Measurements from ENCODE around the gene PARP12.

PARP12 gene

DNA sequence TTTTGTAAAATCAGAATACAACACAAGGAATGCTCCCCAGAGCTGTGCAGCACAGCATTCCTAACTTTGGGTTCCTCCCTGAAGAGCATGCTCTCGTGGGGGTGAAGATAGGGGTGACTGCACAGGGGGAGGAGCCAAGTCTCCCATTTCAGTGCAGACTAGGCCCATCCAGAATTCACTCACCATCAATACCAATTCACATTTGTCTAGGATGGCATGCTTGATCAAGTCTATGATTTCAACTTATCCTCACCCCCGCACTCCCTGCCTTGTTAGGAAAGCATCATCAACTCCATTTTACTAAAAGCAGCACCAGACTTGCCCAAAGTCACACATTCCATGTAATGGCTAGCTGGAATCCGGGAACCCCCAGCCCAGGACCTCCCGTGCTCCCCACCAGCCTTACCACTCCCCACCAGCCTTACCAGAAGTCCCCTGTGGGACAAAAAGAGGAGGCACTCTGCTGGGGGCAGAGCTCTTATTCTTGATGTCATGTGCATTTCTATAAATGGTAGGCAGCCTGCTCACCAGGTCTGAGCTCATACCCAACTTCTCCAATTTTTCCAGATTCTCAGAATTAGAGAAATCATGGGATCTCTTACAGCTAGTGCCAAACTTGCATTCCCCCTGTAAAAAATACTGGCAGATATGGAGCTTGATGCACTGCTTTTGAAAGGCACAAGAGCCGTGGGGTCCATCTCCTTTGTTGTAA, 6.2 kb downstream of the PARP12 start:
- TF ChIP-seq OSR1 (CRISPR knock-in tag; IDR thresholded peaks at IDR 0.05) (no peak), PPARA (CRISPR knock-in tag; IDR thresholded peaks at IDR 0.05; ENCODE audit: borderline replicate concordance) (no peak), BACH2 (CRISPR knock-in tag; IDR thresholded peaks at IDR 0.05; ENCODE audit: borderline replicate concordance) (no peak), ARNTL (CRISPR knock-in tag; IDR thresholded peaks at IDR 0.05; ENCODE audit: borderline replicate concordance, low read depth) (no peak), ZFP3 (CRISPR knock-in tag; IDR thresholded peaks at IDR 0.05) (no peak), ZNF8 (CRISPR knock-in tag; IDR thresholded peaks at IDR 0.05) (no peak), ISL1 (CRISPR knock-in tag; IDR thresholded peaks at IDR 0.05) (no peak), ZNF70 (CRISPR knock-in tag; IDR thresholded peaks at IDR 0.05) (no peak), RARB (CRISPR knock-in tag; IDR thresholded peaks at IDR 0.05) (no peak), SNAI2 (CRISPR knock-in tag; IDR thresholded peaks at IDR 0.05) (no peak), GLIS3 (CRISPR knock-in tag; IDR thresholded peaks at IDR 0.05) (no peak)
- TF ChIP-seq, protein P1, sequence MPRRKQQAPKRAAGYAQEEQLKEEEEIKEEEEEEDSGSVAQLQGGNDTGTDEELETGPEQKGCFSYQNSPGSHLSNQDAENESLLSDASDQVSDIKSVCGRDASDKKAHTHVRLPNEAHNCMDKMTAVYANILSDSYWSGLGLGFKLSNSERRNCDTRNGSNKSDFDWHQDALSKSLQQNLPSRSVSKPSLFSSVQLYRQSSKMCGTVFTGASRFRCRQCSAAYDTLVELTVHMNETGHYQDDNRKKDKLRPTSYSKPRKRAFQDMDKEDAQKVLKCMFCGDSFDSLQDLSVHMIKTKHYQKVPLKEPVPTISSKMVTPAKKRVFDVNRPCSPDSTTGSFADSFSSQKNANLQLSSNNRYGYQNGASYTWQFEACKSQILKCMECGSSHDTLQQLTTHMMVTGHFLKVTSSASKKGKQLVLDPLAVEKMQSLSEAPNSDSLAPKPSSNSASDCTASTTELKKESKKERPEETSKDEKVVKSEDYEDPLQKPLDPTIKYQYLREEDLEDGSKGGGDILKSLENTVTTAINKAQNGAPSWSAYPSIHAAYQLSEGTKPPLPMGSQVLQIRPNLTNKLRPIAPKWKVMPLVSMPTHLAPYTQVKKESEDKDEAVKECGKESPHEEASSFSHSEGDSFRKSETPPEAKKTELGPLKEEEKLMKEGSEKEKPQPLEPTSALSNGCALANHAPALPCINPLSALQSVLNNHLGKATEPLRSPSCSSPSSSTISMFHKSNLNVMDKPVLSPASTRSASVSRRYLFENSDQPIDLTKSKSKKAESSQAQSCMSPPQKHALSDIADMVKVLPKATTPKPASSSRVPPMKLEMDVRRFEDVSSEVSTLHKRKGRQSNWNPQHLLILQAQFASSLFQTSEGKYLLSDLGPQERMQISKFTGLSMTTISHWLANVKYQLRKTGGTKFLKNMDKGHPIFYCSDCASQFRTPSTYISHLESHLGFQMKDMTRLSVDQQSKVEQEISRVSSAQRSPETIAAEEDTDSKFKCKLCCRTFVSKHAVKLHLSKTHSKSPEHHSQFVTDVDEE (CRISPR knock-in tag; IDR thresholded peaks at IDR 0.05): no peak
- TF ChIP-seq, protein P2, sequence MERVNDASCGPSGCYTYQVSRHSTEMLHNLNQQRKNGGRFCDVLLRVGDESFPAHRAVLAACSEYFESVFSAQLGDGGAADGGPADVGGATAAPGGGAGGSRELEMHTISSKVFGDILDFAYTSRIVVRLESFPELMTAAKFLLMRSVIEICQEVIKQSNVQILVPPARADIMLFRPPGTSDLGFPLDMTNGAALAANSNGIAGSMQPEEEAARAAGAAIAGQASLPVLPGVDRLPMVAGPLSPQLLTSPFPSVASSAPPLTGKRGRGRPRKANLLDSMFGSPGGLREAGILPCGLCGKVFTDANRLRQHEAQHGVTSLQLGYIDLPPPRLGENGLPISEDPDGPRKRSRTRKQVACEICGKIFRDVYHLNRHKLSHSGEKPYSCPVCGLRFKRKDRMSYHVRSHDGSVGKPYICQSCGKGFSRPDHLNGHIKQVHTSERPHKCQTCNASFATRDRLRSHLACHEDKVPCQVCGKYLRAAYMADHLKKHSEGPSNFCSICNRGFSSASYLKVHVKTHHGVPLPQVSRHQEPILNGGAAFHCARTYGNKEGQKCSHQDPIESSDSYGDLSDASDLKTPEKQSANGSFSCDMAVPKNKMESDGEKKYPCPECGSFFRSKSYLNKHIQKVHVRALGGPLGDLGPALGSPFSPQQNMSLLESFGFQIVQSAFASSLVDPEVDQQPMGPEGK (CRISPR knock-in tag; IDR thresholded peaks at IDR 0.05; ENCODE audit: borderline replicate concordance): no peak
- TF ChIP-seq, protein P3, sequence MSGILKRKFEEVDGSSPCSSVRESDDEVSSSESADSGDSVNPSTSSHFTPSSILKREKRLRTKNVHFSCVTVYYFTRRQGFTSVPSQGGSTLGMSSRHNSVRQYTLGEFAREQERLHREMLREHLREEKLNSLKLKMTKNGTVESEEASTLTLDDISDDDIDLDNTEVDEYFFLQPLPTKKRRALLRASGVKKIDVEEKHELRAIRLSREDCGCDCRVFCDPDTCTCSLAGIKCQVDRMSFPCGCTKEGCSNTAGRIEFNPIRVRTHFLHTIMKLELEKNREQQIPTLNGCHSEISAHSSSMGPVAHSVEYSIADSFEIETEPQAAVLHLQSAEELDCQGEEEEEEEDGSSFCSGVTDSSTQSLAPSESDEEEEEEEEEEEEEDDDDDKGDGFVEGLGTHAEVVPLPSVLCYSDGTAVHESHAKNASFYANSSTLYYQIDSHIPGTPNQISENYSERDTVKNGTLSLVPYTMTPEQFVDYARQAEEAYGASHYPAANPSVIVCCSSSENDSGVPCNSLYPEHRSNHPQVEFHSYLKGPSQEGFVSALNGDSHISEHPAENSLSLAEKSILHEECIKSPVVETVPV (CRISPR knock-in tag; IDR thresholded peaks at IDR 0.05): no peak
- TF ChIP-seq, protein P4, sequence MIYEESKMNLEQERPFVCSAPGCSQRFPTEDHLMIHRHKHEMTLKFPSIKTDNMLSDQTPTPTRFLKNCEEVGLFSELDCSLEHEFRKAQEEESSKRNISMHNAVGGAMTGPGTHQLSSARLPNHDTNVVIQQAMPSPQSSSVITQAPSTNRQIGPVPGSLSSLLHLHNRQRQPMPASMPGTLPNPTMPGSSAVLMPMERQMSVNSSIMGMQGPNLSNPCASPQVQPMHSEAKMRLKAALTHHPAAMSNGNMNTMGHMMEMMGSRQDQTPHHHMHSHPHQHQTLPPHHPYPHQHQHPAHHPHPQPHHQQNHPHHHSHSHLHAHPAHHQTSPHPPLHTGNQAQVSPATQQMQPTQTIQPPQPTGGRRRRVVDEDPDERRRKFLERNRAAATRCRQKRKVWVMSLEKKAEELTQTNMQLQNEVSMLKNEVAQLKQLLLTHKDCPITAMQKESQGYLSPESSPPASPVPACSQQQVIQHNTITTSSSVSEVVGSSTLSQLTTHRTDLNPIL (CRISPR knock-in tag; IDR thresholded peaks at IDR 0.05; ENCODE audit: low read depth): no peak
- TF ChIP-seq, protein P5, sequence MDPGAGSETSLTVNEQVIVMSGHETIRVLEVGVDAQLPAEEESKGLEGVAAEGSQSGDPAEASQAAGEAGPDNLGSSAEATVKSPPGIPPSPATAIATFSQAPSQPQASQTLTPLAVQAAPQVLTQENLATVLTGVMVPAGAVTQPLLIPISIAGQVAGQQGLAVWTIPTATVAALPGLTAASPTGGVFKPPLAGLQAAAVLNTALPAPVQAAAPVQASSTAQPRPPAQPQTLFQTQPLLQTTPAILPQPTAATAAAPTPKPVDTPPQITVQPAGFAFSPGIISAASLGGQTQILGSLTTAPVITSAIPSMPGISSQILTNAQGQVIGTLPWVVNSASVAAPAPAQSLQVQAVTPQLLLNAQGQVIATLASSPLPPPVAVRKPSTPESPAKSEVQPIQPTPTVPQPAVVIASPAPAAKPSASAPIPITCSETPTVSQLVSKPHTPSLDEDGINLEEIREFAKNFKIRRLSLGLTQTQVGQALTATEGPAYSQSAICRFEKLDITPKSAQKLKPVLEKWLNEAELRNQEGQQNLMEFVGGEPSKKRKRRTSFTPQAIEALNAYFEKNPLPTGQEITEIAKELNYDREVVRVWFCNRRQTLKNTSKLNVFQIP (CRISPR knock-in tag; IDR thresholded peaks at IDR 0.05; ENCODE audit: borderline replicate concordance, low read depth): no peak
- no peak for ATAC-seq

DNA sequence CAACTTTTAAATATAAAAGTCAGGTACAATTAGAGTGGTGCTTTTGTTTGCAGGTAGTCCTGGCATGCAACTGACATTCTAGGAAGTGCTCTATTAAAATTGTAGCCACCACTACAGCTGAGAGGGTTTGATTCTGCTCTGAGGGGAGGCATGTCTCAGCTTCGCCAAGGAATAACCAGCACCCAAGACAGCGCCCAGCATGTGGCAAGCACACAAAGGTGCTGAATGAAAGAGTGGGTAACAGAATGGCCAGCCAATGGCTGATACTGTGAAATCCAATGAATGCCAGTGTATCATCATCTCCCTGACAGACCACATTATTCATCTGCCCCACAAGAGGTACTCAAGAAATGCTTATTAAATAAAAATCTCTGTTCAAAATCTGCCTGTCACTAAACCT, 6.9 kb downstream of the PARP12 start:
- TF ChIP-seq ESRRG (CRISPR knock-in tag; IDR thresholded peaks at IDR 0.05): no peak
- ATAC-seq: no peak

DNA sequence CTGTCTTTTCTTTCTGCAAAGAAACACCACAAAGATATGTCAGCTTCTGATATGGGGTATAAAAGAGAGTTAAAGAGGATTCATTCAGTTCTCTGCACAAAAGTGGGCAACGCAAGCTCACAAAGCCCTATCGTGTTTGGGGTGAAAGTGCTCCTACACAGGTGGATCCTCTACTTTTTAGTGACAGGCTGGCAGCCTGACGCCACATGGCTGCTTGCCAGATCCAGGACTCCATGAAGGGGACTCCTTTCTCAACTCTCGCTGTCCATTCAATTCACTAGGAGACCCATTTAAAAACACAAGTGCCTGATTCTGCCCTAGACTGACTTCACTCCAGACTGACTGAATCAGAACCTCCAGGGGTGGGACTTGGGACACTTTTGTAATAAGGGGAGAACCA, 8.0 kb downstream of the PARP12 start:
- no peak for ATAC-seq
- TF ChIP-seq, protein P5 (CRISPR knock-in tag; IDR thresholded peaks at IDR 0.05; ENCODE audit: borderline replicate concordance, low read depth): no peak
- TF ChIP-seq ISL1 (CRISPR knock-in tag; IDR thresholded peaks at IDR 0.05) (no peak), TOX (CRISPR knock-in tag; IDR thresholded peaks at IDR 0.05; ENCODE audit: borderline replicate concordance) (no peak), ZFP3 (CRISPR knock-in tag; IDR thresholded peaks at IDR 0.05) (no peak), RARB (CRISPR knock-in tag; IDR thresholded peaks at IDR 0.05) (no peak), ZFP30 (CRISPR knock-in tag; IDR thresholded peaks at IDR 0.05) (no peak), GLIS3 (CRISPR knock-in tag; IDR thresholded peaks at IDR 0.05) (no peak), ESRRG (CRISPR knock-in tag; IDR thresholded peaks at IDR 0.05) (no peak), PPARA (CRISPR knock-in tag; IDR thresholded peaks at IDR 0.05; ENCODE audit: borderline replicate concordance) (no peak)
- TF ChIP-seq, protein P1 (CRISPR knock-in tag; IDR thresholded peaks at IDR 0.05): no peak
- TF ChIP-seq, protein P4 (CRISPR knock-in tag; IDR thresholded peaks at IDR 0.05; ENCODE audit: low read depth): no peak
